Measurements from ENCODE around the gene ERICH3.

- TF ChIP-seq EZH2 (IDR thresholded peaks at IDR 0.05; ENCODE audit: borderline replicate concordance) (no peak), CTCF (IDR thresholded peaks at IDR 0.05; ENCODE audit: poor library complexity) (no peak)
Measured at GRCh38 chr1:74681851-74682250, 8.3 kb upstream of the ERICH3 start.
